GM19324 (cell line): ENCODE data around the gene IMPG2.

Experiments used
- ATAC-seq: cut with Tn5 transposase; IDR thresholded peaks from one replicate; pipeline ENCODE4 v1.9.1; 2021; ENCODE audit warnings: mild to moderate bottlenecking, moderate library complexity; ENCODE audit not compliant: unreplicated experiment, low FRiP score

Gene IMPG2

DNA sequence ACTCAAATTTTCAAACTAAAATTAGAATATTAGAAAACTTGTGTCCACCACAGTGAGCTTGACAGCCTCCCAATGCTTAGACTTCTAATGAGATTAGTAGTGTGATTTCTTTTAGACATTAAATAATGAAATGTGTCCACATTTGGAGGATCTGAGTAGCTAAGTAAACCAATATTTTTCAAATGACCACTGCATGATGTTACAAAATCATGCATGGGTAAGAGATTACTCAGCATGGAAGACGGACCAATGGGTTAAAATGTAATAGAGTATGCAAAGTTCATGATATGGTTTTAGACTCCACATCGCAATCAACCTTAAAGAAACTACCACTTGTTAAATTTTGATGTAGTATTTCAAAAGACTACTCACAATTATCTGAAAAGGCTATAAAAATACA, 130.6 kb downstream of the IMPG2 start:
- ATAC-seq = no peak

DNA sequence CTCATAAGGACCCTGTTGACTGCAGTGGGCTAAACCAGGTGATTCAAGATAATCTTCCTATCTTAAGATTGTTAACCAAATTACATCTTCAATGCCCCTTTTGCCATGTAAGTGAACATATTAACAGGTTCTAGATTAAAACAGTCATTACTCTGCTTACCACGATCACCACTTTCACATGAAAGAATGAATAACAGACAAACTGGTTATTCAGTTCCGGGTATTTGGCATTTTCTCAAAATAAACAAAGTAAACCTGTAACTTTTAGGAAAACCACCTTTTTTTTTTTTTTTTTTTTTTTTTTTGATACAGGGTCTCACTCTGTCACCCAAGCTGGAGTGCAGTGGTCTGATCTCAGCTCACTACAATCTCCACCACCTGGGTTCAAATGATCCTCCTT, 131.2 kb downstream of the IMPG2 start:
- ATAC-seq = no peak

DNA sequence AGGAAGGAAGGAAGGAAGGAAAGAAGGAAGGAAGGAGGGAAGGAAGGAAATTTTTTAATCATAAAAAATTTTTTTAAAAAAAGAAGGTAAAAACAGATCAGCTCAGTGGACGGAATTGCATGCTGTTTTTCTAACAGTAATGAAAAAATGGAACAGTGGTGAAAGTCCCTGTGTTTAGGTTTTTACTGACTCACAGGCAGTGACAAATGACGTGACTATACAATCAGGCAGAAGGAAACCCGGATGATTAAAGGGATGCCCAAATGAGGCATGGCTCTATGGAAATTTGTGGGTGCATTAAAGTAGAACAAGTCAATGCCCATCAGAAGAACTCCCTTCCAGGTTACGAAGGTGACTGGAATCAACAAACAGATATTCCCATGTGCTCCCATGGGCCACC, 135.0 kb downstream of the IMPG2 start:
- no peak for ATAC-seq

DNA sequence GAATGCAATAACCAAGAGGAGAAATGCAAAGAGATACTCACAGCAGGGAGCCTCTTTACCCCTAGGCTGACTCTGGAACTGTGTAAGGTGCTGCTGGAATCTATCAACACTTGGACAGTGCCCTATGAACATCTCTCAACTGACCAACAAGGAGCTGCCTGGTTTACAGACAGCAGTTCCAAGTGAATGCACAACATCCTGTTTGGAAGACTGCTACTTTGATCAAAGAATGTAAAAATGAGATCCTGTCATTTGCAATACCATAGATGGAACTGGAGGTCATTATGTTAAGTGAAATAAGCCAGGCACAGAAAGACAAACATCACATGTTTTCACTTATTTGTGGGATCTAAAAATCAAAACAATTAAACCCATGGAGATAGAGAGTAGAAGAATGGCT, 136.3 kb downstream of the IMPG2 start:
- ATAC-seq = no peak

DNA sequence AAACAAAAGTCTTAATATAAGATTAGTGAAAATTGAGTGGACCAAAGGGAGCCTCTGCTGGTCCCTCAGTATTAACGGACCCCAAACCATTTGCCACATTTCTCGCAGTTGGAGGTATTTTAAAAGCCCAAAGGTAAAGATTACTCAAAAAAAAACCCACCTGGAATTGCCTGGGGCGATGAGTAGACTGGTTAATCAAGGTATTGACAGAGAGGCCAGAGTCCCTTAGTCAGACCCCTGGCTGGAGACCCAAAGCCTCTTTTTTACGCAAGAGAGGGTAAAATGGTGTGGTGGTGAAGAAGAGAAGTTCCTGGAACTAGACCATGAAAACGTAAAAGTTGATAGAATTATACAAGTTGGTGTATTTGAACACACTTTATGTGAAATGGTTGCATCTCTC, 137.2 kb downstream of the IMPG2 start:
- ATAC-seq = no peak

DNA sequence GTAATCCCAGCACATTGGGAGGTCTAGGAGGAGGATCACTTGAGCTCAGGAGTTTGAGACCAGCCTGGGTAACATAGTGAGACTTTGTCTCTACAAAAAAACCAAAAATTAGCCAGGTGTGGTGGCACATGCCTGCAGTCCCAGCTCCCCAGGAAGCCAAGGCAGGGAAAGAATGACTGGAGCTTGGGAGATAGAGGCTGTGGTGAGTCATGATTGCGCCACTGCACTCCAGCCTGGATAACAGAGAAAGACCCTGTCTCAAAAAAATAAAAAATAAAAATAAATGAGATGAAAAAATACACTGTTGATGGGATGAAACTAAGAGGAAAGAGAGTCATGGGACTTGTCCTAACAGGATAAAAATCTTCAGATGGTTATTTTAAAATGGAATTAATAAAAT, 137.6 kb downstream of the IMPG2 start:
- ATAC-seq = no peak

DNA sequence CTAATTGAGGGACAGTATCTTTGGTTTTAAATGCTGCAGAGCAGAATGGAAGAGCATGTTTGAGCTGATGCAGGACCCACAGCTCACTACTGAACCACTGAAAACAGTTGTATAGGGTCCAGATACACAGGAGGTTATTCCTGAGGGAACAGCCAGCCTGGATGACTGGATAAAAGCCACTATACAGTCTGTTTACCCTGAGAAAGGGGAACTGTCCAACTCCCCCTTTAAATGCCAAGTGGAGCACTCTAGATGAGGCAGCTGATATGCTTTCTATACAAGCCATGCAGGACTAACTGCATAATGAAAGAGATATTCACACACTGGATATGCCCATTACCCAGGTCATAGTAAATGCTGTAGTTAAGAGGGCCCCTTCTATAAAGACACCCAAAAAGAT, 138.6 kb downstream of the IMPG2 start:
- no peak for ATAC-seq

DNA sequence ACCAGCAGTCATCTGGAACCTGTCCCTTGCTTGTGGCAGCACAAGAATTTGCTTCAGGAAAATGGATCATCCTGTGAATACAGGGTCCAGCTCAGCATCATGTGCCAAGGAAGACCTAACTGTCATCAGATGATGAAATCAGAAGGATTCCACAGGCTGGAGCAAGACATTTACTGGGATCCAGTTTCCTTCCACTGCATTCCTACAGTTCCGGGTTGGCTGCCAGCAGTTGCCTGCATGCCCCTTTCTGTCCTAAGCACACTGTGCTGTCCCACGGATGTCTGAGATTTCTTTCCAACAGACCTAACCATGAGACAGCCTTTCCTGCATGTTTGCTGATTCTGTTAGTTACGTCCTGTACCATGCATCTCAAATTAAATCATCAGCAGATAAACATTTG, 140.7 kb downstream of the IMPG2 start:
- ATAC-seq = no peak

DNA sequence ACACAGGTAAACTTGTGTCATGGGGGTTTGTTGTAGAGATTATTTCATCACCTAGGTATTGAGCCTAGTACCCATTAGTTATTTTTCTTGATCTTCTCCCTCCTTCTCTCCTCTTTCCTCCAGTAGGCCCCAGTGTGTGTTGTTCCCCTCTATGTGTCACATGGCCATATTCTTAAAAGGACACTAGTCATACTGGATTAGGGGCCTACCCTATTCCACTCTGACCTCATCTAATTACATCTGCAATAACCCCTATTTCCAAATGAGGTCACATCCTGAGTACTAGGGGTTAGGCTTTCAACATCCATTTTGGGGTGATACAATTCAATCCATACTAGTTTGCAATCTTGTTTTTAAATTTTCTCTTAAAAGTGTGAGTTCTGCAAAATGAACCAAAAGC, 142.8 kb downstream of the IMPG2 start:
- ATAC-seq = no peak
